ENCODE measurements around the gene TMCC3.

- TF ChIP-seq, protein P1, sequence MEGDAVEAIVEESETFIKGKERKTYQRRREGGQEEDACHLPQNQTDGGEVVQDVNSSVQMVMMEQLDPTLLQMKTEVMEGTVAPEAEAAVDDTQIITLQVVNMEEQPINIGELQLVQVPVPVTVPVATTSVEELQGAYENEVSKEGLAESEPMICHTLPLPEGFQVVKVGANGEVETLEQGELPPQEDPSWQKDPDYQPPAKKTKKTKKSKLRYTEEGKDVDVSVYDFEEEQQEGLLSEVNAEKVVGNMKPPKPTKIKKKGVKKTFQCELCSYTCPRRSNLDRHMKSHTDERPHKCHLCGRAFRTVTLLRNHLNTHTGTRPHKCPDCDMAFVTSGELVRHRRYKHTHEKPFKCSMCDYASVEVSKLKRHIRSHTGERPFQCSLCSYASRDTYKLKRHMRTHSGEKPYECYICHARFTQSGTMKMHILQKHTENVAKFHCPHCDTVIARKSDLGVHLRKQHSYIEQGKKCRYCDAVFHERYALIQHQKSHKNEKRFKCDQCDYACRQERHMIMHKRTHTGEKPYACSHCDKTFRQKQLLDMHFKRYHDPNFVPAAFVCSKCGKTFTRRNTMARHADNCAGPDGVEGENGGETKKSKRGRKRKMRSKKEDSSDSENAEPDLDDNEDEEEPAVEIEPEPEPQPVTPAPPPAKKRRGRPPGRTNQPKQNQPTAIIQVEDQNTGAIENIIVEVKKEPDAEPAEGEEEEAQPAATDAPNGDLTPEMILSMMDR (IDR thresholded peaks at IDR 0.05; ENCODE audit: poor library complexity, severe bottlenecking), result no peak
- no peak for TF ChIP-seq REST (IDR thresholded peaks at IDR 0.05; ENCODE audit: borderline replicate concordance)
- no peak for TF ChIP-seq EZH2 (IDR thresholded peaks at IDR 0.05; ENCODE audit: borderline replicate concordance, insufficient read depth, low read length, poor library complexity, severe bottlenecking)
- no peak for TF ChIP-seq MXI1 (conservative IDR thresholded peaks at IDR 0.05; ENCODE audit: poor library complexity, severe bottlenecking)
Measured at GRCh38 chr12:94566345-94566744, 84.0 kb downstream of the TMCC3 start.

Measured in neural cell (in vitro differentiated cells).